HG02943 (cell line): ENCODE measurements around the gene SEPHS2.

Source experiments
- ATAC-seq: cut with Tn5 transposase; IDR thresholded peaks from one replicate; pipeline ENCODE4 v1.9.1; 2021; ENCODE audit warnings: mild to moderate bottlenecking, low read depth, moderate library complexity; ENCODE audit not compliant: unreplicated experiment

SEPHS2 gene

DNA sequence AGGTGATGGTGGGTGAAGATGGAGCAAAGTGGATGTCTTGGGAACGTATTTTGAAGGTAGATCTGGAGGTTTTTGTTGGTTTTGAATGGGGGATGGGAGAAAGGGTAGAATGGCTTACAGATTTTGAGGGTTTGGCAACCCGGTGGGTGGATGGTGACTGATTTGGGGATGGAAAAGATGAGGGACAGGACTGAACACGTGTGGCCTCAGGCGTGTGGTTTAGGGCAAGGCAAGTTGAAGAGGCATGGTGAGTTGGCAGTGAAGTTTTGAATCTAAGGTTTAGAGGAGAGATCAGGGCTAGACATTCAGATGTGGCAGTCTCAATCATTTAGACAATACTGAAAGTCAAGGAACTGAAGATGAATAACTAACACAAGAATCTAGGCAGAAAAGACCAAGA, 10.8 kb downstream of the SEPHS2 start:
- no peak for ATAC-seq

- no peak for ATAC-seq
These were observed 15.2 kb downstream of the SEPHS2 start for GRCh38 chr16:30430428-30430970.

DNA sequence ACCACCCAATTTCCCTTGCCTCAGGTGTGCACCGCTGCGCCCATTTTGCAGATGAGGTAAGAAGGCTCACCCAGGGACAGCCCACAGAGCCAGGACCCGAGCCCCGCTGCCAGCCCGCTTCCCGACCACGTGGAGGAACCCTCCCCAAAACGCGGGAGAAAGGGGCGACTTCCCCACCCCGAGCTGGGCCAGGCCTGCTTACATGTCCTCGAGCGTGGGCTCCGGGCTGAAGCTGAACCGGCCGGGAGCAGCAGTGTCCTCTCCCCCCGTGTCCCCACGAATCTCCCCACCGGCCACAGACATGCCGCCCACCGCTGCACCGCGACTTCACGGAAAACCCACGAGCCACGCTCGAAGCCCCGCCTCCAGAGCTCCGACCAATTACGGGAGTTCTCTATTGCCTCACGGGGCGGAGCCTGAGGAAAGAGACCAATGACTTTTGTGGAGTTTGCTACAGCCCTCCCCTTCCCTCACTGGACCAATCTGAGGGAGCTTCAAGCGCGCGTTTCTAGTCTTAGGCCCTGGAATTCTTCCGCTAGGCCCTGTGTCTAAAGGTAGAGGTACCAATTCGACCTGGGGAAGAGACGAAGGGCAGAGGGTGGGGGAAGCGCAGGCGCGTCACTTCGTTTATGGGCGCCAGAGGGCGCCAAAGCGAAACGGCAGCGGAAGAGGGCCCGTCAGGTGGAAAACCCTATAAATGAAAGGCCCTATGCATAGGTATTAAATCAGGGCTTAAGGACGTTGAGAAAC, 15.8 kb downstream of the SEPHS2 start, which contains the start of gene DCTPP1:
TSS of gene DCTPP1 (minus strand) at position 353 of the 750 bp plus-strand sequence. CDS start at position 303, 50 bp downstream.
- peak; percentile 94 for ATAC-seq

- peak; percentile 16 for ATAC-seq
These were observed 16.3 kb downstream of the SEPHS2 start for GRCh38 chr16:30429418-30429677.

- no peak for ATAC-seq
These were observed 17.6 kb downstream of the SEPHS2 start for GRCh38 chr16:30428055-30428454.

DNA sequence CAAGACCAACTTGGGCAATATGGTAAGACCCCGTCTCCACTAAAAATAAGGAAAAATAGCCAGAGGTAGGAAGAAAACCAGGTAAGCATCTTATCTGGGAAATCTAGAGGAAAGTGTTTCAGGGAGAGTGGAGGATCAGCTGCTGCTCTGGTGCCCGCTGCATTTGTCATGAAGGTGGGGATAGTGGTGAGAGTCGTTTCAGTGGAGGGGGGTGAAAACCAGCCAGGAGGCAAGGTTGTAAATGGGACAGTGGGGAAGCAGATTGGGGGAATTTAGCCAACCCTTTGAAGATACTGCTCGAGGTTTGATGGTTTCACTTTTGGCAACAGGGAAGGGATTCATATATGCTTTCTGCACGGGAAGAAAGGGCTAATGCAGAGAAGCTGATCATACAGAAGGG, 24.7 kb downstream of the SEPHS2 start:
- ATAC-seq = no peak

- no peak for ATAC-seq
These were observed 27.1 kb downstream of the SEPHS2 start for GRCh38 chr16:30418350-30419181.

DNA sequence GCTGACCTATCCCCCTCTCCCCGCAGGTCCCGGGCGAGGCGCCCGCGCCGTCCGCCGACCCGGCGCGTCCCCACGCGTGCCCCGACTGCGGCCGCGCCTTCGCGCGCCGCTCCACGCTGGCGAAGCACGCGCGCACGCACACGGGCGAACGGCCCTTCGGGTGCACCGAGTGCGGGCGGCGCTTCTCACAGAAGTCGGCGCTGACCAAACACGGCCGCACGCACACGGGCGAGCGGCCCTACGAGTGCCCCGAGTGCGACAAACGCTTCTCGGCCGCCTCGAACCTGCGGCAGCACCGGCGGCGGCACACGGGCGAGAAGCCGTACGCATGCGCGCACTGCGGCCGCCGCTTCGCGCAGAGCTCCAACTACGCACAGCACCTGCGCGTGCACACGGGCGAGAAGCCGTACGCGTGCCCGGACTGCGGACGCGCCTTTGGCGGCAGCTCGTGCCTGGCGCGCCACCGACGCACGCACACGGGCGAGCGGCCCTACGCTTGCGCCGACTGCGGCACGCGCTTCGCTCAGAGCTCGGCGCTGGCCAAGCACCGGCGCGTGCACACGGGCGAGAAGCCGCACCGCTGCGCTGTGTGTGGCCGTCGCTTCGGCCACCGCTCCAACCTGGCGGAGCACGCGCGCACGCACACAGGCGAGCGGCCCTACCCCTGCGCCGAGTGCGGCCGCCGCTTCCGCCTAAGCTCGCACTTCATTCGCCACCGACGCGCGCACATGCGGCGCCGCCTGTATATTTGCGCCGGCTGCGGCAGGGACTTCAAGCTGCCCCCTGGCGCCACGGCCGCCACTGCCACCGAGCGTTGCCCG, 27.9 kb downstream of the SEPHS2 start:
- ATAC-seq = peak; percentile 65

- ATAC-seq = peak; percentile 6
These were observed 28.8 kb downstream of the SEPHS2 start for GRCh38 chr16:30416624-30417528.

GRCh38 chr16:30416047-30416603, 29.5 kb downstream of the SEPHS2 start:
- no peak for ATAC-seq

DNA sequence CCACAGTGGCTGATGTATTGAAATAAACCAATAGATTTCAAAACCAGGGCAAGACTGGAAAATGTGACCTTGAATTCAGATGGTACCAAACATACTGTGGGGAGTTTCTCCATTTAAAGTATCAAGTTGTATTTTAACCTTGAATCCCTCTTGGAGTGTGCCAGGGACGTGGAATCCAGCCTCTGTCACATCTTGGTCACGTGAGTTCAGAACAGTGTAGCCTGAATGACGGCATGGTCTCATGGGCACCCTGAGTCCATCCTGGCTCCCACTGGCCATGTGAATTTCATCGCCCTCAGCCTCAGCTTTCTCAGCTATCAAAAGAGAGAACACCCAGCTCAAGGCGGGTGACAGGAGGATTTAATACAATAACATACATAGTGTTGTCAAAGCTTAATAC, 31.5 kb downstream of the SEPHS2 start:
- ATAC-seq = no peak

GRCh38 chr16:30413112-30413806, 32.4 kb downstream of the SEPHS2 start:
- no peak for ATAC-seq

DNA sequence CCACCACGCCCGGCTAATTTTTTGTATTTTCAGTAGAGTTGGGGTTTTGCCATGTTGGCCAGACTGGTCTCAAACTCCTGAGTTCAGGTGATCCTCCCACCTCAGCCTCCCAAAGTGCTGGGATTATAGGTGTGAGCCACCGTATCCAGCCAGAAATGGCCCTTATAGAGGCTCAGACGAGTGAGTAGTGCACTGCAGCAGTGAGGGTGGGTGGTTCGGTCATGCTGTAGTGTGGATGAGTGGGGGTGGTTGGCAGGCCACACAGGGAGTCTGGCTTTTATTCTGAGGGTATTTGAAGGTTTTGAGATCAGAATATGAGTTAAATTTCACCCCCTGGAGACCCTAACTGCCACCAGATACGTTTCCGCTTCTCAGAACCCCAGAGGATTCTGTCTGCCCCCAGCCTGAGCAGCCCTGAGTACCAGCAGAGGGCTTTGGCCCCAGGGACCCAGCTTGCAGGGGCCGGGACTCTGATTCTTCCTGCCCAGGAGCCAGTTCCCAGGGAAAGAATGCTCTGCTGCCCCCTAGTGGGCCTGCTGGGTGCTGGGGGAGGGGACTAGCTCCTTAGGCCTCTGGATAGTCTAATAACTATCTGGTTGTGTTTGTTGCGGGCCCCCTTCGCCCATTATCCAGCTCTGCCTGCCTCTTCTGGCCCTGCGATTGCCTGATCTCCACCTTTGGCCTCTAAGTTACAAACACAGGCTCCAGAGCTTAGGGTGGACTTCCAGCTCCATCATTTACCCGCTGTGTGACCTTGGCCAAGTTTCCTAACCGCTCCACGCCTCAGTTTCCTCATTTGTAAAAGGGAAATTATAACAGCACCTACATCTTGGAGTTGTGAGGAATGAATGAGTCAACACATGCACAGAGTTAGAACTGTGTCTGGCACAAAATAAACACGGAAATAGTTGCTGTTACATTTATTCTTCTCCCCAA, 36.3 kb downstream of the SEPHS2 start:
- no peak for ATAC-seq

DNA sequence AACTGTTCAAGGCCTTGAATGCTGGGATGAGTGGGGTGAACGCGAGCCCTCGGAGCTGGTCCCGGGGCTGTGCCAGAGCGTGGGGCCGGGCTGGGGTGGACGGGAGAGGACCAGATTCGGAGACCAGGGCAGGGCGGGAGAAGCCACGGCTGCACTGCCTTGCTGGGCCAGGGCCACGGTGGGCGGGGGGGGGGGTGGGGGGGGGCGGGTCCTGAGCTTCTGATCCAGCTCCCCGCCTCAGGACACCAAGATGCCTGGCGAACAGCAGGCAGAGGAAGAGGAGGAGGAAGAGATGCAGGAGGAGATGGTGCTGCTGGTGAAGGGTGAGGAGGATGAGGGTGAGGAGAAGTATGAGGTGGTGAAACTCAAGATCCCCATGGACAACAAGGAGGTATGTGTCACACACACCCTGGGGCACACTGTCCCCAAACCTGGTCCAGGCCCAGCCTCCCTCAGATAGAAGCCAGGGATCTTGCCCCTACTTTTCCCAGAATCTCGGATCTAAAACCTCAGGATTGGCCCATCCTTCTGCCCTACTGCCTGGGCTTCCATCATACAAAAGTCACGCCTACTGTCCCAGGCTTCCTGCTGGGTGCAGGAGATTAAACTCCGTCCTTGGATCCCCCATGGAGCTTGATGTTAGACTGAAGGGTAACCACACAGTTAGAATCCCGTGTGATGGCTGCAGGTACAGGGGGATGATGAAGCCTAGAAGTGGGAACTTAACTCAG, 37.7 kb downstream of the SEPHS2 start:
- no peak for ATAC-seq

GRCh38 chr16:30407102-30407803, 38.4 kb downstream of the SEPHS2 start, which contains the start of gene ZNF771:
Gene ZNF771 (plus strand): TSS chr16:30407606. CDS start chr16:30408054, 448 bp downstream.
- peak; percentile 60 for ATAC-seq

GRCh38 chr16:30406795-30407101, 38.9 kb downstream of the SEPHS2 start:
- no peak for ATAC-seq
